HG02884 (cell line): Measurements from ENCODE around the gene USP6NL.
"Not testable (repeated sequence)": the region's sequence is repeated elsewhere in the genome, so short reads cannot be mapped to it uniquely, and the experiment has no call there.

Experiments used
- ATAC-seq: cut with Tn5 transposase; IDR thresholded peaks from one replicate; pipeline ENCODE4 v1.9.1; 2021; ENCODE audit warnings: mild to moderate bottlenecking, moderate library complexity; ENCODE audit not compliant: unreplicated experiment

Gene USP6NL

GRCh38 chr10:11520892-11521291, 90.6 kb downstream of the USP6NL start:
- no peak for ATAC-seq

DNA sequence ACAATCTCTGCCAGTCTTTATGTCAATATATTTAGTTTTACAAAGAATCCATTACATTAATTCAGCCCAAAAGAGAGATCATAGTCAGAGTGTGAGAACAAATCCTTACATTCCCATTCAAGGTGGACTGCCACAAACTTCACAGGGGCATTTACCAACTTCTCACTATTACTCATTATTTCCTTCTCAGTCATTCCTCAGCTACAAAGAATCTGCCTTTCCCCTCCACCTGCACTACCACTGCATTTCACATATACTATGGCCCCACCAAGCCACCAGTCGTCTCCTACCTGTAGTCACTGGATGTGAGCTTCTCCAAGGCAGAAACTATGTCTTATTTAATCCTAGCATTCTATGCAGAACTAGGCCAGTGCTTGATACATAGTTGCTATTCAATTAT, 94.3 kb downstream of the USP6NL start:
- no peak for ATAC-seq

- ATAC-seq: peak; percentile 59
Observed at GRCh38 chr10:11516431-11516746, 95.1 kb downstream of the USP6NL start.

- peak; percentile 13 for ATAC-seq
Observed at GRCh38 chr10:11515596-11516430, 95.6 kb downstream of the USP6NL start.

DNA sequence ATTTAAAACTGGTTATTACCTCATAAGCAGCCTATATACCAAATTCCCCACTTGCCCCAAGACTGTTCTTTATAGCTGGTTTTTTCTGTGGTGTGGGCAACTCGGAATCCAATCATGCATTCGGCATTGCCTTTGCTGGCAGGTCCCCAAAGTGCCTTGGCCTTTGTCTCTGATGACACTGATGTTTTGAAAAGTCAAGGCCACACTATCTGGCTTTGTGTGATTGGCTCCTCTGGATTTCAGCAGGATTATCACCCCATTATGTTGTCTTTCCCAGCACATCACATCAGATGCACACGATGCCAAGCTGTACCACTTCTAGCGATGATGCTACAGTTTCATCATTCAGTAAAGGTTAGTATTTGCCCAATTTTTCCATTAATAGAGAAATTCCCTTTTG, 97.7 kb downstream of the USP6NL start:
- no peak for ATAC-seq

DNA sequence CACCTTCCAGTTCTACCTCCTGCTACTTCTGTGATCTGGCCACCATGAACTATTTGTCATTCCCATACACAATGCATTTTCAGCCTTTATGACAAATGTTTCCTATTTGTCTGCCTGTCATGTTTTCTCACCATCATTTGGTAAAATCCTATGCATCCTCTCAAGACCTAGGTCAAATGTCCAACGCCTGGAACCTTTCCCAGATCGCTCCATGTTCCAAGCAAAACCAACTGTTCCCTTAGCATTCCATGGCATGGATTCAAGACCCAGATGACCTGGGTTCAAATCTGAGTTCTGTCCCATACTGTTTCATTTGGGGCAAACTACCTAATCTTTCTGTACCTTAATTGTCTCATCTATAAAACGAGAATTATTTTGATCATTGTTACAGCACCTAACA, 98.9 kb downstream of the USP6NL start:
- ATAC-seq: no peak

GRCh38 chr10:11511321-11511720, 100.1 kb downstream of the USP6NL start:
- no peak for ATAC-seq

DNA sequence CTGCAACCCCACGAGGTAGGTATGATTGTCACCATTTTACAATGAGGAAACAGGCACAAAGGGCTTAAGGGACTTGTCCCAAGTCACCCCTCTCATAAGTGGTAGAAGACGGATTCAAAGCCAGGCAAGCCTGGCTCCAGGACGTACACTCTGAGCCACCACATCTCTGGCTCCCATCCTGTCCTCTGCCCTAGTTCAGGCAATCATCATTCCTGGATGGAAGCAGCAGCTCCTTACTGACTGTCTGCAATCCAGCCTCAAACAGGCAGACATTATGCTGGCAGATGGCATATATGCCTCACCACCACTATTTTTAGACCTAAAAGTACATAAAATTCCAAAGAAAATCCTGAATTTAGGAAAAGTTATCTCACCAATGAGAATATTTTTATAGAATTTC, 100.7 kb downstream of the USP6NL start:
- no peak for ATAC-seq

- ATAC-seq: no peak
Observed at GRCh38 chr10:11510281-11510680, 101.2 kb downstream of the USP6NL start.

DNA sequence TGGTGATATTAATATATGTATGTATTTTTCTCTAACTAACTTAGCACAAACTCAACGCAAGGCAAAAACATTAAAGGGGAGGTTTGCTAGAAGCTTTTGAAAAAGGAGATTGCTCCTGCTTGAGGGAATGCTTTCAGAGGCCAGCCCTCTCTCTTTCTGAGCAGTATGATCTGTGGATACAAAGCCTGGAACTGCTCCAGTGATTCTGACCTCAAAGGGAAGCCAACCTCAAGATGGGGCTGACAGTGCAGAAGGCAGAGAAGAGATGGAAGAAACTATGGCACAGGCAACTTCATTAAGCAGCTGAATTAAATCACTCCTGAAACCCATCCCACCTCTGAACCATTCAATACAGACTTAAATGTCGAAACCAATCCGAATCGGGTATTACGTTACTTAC, 102.4 kb downstream of the USP6NL start:
- no peak for ATAC-seq

DNA sequence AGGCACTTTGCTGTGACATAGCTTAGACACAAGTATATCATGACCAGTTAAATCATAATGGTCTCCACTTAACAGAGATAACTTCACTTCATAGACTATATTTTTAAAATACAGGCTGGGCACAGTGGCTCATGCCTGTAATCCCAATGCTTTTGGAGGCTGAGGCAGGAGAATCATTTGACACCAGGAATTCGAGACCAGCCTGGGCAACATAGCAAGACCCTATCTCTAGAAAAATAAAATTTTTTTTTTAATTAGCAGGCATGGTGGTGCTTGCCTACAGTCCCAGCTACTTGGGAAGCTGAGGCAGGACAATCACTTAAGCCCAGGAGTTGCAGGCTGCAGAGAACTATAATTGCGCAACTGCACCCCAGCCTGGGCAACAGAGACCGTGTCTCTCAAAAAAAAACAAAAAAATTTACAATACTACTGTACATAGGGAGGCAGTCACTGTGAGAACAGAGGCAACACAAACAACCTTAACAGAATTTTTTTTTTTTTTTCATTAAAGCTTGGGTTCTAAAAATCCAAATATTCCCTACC, 105.1 kb downstream of the USP6NL start:
- no peak for ATAC-seq

DNA sequence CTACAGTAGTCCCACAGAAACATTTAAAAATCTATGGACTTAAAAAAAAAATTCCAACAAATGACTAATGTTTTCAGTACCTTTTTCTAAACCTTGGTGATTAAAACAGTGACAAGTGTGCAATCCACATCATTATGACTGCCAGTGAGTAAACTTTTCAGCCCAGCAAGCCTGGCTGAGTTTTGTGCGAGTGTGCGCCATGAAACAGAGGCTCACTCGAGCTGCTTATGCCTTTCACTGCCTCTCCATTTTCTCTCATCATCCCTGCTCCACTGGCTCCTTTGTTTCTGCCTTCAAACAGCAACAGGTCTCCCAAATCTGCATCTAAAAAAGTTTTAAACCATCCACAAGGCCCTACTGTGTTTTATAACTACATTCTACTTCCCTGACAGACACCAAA, 105.8 kb downstream of the USP6NL start:
- ATAC-seq: no peak

GRCh38 chr10:11504566-11505285, 106.7 kb downstream of the USP6NL start:
- ATAC-seq: no peak

DNA sequence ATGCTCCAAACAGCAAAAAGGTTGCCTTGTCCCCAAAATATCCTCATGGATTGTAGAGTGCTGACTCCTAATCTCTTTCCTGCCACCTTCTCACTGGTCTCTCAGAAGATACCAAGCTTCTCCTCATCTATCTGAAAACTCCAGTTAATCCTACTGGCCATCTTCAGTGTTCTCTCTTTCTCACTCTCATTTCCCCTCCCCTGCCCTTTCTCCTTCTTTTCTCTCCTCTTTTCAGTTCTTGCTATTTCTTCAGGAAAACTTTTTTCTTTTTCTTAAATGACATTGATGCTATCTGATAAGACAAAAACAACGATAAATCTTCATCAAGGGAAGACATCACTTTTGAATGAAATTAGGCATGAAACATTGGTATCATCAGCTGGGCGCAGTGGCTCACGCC, 109.8 kb downstream of the USP6NL start:
- no peak for ATAC-seq

- ATAC-seq: no peak
Observed at GRCh38 chr10:11499425-11500071, 111.9 kb downstream of the USP6NL start.

- no peak for ATAC-seq
Observed at GRCh38 chr10:11498399-11498798, 113.1 kb downstream of the USP6NL start.

GRCh38 chr10:11494923-11495322, 116.5 kb downstream of the USP6NL start:
- not testable (repeated sequence) for ATAC-seq

GRCh38 chr10:11493646-11494045, 117.8 kb downstream of the USP6NL start:
- ATAC-seq: no peak

DNA sequence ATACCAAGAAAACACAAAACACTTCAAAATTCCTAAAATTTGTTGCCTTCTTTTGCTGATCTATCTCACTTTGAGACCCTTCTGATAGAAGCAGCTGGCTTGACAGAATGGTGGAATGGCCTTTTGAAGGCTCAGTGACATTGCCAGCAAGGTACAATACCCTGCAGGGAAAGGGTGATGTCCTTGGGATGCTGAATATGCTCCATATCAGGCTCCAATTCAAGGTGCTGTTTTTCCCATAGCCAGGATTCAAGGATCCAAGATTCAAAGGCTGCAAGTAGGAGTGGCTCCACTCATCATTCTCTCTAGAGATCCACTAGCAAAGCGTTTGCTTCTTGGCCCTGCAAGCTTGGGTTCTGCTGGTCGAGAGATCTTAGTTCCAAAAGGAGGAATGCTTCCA, 120.4 kb downstream of the USP6NL start:
- no peak for ATAC-seq

DNA sequence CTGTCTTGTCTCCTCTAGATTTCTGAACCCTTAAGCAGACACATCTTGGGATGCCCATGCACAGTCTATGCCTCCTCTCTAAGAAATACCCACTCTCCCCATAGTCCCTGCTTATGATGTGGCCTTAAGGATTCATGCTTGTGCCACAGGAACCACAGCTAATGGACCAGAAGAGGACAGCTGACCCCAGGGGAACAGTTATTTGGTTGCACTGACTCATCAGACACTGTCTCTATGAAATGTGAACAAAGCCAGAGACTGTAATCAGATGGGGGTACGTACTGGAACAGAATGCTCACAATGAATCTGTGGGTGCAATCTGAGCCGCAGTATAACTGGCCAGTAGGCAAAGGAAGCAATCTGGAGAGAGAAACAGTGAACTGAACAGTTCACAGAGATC, 121.9 kb downstream of the USP6NL start:
- ATAC-seq: no peak

DNA sequence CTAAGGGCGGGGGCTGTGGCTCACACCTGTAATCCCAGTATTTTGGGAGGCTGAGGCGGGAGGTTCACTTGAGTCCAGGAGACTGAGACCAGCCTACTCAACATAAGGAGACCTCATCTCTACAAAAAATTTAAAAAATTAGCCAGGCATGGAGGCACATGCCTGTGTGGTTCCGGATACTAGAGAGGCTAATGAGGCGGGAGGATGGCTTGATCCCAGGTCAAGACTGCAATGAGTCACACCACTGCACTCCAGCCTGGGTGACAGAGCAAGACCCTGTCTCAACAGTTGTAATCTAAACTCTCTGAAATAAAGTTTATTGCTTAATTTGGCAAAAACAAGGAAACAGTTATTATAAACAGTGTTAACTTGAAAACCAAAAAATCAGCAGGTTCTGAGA, 123.3 kb downstream of the USP6NL start:
- ATAC-seq: no peak
